Neural cell (in vitro differentiated cells): ENCODE data around the gene GARIN3. TPM values are rescaled to one million over a fixed set of nuclear protein-coding genes. Genes with fewer than 3 reads are reported as not detected.

Experiments used
- H2AFZ ChIP-seq: fragments of 200-600, 300-800 bp; sonication (generic), shearing (Covaris generic); 2 replicates; pipeline ENCODE4 v1.6.0; 2014; ENCODE audit warnings: low read depth, mild to moderate bottlenecking, antibody characterized with exemption, low read length, moderate library complexity
- H3F3A ChIP-seq: fragments of 200-600 bp; shearing (Covaris generic); 2 replicates; pipeline ENCODE4 v1.6.1; 2016; ENCODE audit warnings: mild to moderate bottlenecking, moderate library complexity, mixed read lengths, antibody characterized with exemption, low read length; ENCODE audit not compliant: insufficient read depth, poor library complexity, severe bottlenecking
- H3K27ac ChIP-seq: fragments of 200-600, 300-800 bp; sonication (generic), shearing (Covaris generic); 2 replicates; pipeline ENCODE4 v1.5.1; 2014; ENCODE audit warnings: mild to moderate bottlenecking, low read length, moderate library complexity
- H3K27me3 ChIP-seq: fragments of 300-800, 200-600 bp; sonication (generic), shearing (Covaris generic); 2 replicates; pipeline ENCODE4 v1.6.0; 2014; ENCODE audit warnings: mild to moderate bottlenecking, low read depth, low read length, moderate library complexity; ENCODE audit not compliant: insufficient read depth
- H3K36me3 ChIP-seq: fragments of 300-800, 200-600 bp; sonication (generic), shearing (Covaris generic); 2 replicates; pipeline ENCODE4 v1.5.1; 2014; ENCODE audit warnings: mild to moderate bottlenecking, antibody characterized with exemption, low read length, moderate library complexity; ENCODE audit not compliant: insufficient read depth
- H3K4me2 ChIP-seq: fragments of 300-800, 200-600 bp; sonication (generic), shearing (Covaris generic); 2 replicates; pipeline ENCODE4 v1.6.0; 2014; ENCODE audit warnings: mild to moderate bottlenecking, low read length
- H3K4me3 ChIP-seq: fragments of 300-800, 200-600 bp; sonication (generic), shearing (Covaris generic); 2 replicates; pipeline ENCODE4 v1.5.1; 2014; ENCODE audit warnings: mild to moderate bottlenecking, low read length, moderate library complexity
- H3K79me2 ChIP-seq: fragments of 200-600 bp; shearing (Covaris generic); replicated peaks from 2 replicates; pipeline ENCODE4 v1.6.0; 2014; ENCODE audit warnings: mild to moderate bottlenecking, low read length, moderate library complexity; ENCODE audit not compliant: insufficient read depth
- H3K9ac ChIP-seq: fragments of 300-800, 200-600 bp; sonication (generic), shearing (Covaris generic); 2 replicates; pipeline ENCODE4 v1.6.1; 2016; ENCODE audit warnings: mild to moderate bottlenecking, low read length, mixed read lengths
- H3K9me2 ChIP-seq: fragments of 200-600 bp; shearing (Covaris generic); 2 replicates; pipeline ENCODE4 v1.6.1; 2016; ENCODE audit warnings: mild to moderate bottlenecking, low read length, mixed read lengths; ENCODE audit not compliant: insufficient read depth
- H3K9me3 ChIP-seq: fragments of 200-600, 300-800 bp; sonication (generic), shearing (Covaris generic); 2 replicates; pipeline ENCODE4 v1.6.1; 2016; ENCODE audit warnings: mild to moderate bottlenecking, mixed run types, low read length, moderate library complexity, mixed read lengths
- H4K20me1 ChIP-seq: fragments of 200-600 bp; shearing (Covaris generic); 2 replicates; pipeline ENCODE4 v1.6.1; 2016; ENCODE audit warnings: mild to moderate bottlenecking, mixed run types; ENCODE audit not compliant: insufficient read depth
- EP300 ChIP-seq: fragments of 450-650 bp; conservative IDR thresholded peaks from 2 replicates; pipeline ENCODE4 v1.6.1; 2014; ENCODE audit warnings: antibody characterized with exemption, mild to moderate bottlenecking, moderate library complexity; ENCODE audit not compliant: poor library complexity, severe bottlenecking
- EZH2 ChIP-seq: fragments of 200-600, 300-800 bp; shearing (Covaris generic), sonication (generic); IDR thresholded peaks from 2 replicates; pipeline ENCODE4 v1.6.1; 2014; ENCODE audit warnings: antibody characterized with exemption, low read length, borderline replicate concordance, mild to moderate bottlenecking; ENCODE audit not compliant: insufficient read depth, poor library complexity, severe bottlenecking
- MXI1 ChIP-seq: fragments of 450-650 bp; conservative IDR thresholded peaks from 2 replicates; pipeline ENCODE4 v1.6.1; 2014; ENCODE audit warnings: antibody characterized with exemption, mild to moderate bottlenecking; ENCODE audit not compliant: poor library complexity, severe bottlenecking
- POLR2AphosphoS5 ChIP-seq: IDR thresholded peaks from 2 replicates; pipeline ENCODE4 v1.6.1; 2012
- RAD21 ChIP-seq: fragments of 450-650 bp; conservative IDR thresholded peaks from 2 replicates; pipeline ENCODE4 v1.6.1; 2014; ENCODE audit warnings: antibody characterized with exemption, mild to moderate bottlenecking, moderate library complexity
- SMC3 ChIP-seq: fragments of 450-650 bp; conservative IDR thresholded peaks from 2 replicates; pipeline ENCODE4 v1.6.1; 2014; ENCODE audit warnings: antibody characterized with exemption, mild to moderate bottlenecking, moderate library complexity; ENCODE audit not compliant: poor library complexity
- TAF1 ChIP-seq: IDR thresholded peaks from 2 replicates; pipeline ENCODE4 v1.6.1; 2012; ENCODE audit warnings: low read depth
- polyA plus RNA-seq: library from polyadenylated mRNA; depleted of rRNA; stranded (reverse); fragments of >200 nt; gene quantifications from 2 replicates; pipeline ENCODE4 v1.2.3, GENCODE V29; 2014
- TF ChIP-seq, protein P1 (sequence below): fragments of 450-650 bp; IDR thresholded peaks from 2 replicates; pipeline ENCODE4 v1.5.1; 2014; ENCODE audit warnings: antibody characterized with exemption, mild to moderate bottlenecking, moderate library complexity; ENCODE audit not compliant: poor library complexity, severe bottlenecking
- TF ChIP-seq, protein P2 (sequence below): IDR thresholded peaks from 2 replicates; pipeline ENCODE4 v1.6.1; 2012; ENCODE audit warnings: borderline replicate concordance

The GARIN3 gene
- polyA plus RNA-seq, 1 donor from 2014 or later, result not detected

DNA sequence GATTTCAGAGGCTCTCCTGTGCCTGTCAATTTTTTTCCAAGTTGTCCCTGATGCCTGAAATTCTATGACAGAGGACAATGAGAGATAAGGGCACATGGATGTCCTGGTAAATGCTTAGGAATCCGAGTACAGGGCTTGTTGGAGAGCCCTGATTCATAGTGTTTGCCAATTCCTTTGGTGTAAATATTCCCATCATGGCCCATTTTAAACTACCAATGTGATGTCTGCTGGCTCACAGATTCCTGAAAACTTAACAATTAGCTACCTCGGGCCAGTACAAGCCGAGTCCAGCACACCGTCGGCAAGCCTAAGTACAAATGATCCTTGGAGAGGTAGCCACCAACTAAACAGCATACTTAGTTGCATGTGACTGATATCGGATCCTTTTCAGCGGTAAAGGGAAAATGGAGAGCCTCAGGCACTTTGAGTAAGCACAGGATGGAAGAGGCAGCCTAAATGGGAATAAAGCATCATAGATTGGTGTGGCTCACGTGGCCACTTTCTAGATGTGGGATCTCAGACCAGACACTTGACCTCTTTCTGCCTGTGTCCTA lies 18.1 kb upstream of the GARIN3 start:
- H2AFZ ChIP-seq, result no peak overlapping the region
- H3K36me3 ChIP-seq, result no peaks in the 10 kb centered on the region
- no peaks in the 10 kb centered on the region for H3K9me2 ChIP-seq
- no peaks in the 10 kb centered on the region for H4K20me1 ChIP-seq
- H3K27me3 ChIP-seq, result no peaks in the 10 kb centered on the region
- H3K4me2 ChIP-seq, result no peak overlapping the region
- no peaks in the 10 kb centered on the region for H3K9me3 ChIP-seq
- no peaks in the 10 kb centered on the region for H3K79me2 ChIP-seq
- TF ChIP-seq RAD21 (no peak), EZH2 (no peak), POLR2AphosphoS5 (no peak), TAF1 (no peak), MXI1 (no peak), SMC3 (no peak), EP300 (no peak)
- TF ChIP-seq, protein P1, sequence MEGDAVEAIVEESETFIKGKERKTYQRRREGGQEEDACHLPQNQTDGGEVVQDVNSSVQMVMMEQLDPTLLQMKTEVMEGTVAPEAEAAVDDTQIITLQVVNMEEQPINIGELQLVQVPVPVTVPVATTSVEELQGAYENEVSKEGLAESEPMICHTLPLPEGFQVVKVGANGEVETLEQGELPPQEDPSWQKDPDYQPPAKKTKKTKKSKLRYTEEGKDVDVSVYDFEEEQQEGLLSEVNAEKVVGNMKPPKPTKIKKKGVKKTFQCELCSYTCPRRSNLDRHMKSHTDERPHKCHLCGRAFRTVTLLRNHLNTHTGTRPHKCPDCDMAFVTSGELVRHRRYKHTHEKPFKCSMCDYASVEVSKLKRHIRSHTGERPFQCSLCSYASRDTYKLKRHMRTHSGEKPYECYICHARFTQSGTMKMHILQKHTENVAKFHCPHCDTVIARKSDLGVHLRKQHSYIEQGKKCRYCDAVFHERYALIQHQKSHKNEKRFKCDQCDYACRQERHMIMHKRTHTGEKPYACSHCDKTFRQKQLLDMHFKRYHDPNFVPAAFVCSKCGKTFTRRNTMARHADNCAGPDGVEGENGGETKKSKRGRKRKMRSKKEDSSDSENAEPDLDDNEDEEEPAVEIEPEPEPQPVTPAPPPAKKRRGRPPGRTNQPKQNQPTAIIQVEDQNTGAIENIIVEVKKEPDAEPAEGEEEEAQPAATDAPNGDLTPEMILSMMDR, result no peak
- TF ChIP-seq, protein P2, sequence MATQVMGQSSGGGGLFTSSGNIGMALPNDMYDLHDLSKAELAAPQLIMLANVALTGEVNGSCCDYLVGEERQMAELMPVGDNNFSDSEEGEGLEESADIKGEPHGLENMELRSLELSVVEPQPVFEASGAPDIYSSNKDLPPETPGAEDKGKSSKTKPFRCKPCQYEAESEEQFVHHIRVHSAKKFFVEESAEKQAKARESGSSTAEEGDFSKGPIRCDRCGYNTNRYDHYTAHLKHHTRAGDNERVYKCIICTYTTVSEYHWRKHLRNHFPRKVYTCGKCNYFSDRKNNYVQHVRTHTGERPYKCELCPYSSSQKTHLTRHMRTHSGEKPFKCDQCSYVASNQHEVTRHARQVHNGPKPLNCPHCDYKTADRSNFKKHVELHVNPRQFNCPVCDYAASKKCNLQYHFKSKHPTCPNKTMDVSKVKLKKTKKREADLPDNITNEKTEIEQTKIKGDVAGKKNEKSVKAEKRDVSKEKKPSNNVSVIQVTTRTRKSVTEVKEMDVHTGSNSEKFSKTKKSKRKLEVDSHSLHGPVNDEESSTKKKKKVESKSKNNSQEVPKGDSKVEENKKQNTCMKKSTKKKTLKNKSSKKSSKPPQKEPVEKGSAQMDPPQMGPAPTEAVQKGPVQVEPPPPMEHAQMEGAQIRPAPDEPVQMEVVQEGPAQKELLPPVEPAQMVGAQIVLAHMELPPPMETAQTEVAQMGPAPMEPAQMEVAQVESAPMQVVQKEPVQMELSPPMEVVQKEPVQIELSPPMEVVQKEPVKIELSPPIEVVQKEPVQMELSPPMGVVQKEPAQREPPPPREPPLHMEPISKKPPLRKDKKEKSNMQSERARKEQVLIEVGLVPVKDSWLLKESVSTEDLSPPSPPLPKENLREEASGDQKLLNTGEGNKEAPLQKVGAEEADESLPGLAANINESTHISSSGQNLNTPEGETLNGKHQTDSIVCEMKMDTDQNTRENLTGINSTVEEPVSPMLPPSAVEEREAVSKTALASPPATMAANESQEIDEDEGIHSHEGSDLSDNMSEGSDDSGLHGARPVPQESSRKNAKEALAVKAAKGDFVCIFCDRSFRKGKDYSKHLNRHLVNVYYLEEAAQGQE, result no peak
- H3K4me3 ChIP-seq, result no peak overlapping the region
- H3K27ac ChIP-seq, result no peak overlapping the region
- H3K9ac ChIP-seq, result no peak overlapping the region
- no peaks in the 10 kb centered on the region for H3F3A ChIP-seq

DNA sequence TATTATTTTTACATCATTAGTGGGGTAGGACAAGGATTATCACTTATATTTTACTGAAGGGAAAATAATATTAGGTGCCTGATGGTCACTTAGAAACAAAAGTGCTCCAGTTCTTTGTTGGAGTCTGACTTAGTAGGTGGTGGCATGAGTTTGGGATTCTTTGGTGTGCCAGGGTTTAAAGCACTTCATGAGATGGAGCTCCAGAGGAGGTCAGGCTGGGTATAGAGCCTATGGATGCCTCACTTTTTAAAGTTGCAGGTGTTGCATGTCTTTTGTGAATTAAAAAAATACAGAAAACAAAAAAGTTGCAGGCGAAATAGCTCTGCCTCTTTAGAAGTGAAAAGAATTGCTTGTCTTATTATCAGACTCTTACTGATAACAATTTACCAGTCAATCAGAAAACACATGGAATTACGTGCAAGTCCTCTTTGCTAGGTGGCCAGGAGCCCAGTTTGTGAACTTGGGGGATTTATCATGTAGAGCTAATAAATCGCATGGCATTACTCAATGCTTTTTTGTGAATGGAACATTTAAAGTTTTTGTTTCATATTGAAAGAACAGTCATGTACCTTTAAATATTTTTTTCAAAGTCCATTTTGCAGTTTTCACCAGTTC lies 16.2 kb upstream of the GARIN3 start:
- no peaks in the 10 kb centered on the region for H3F3A ChIP-seq
- no peak overlapping the region for H3K27ac ChIP-seq
- H3K27me3 ChIP-seq, result no peaks in the 10 kb centered on the region
- TF ChIP-seq, protein P1, result no peak
- TF ChIP-seq RAD21 (no peak), EZH2 (no peak), EP300 (no peak), TAF1 (no peak), MXI1 (no peak), SMC3 (no peak), POLR2AphosphoS5 (no peak)
- TF ChIP-seq, protein P2, result no peak
- no peaks in the 10 kb centered on the region for H4K20me1 ChIP-seq
- no peaks in the 10 kb centered on the region for H3K9me3 ChIP-seq
- H3K9ac ChIP-seq, result no peak overlapping the region
- H3K79me2 ChIP-seq, result no peaks in the 10 kb centered on the region
- H3K36me3 ChIP-seq, result no peaks in the 10 kb centered on the region
- no peak overlapping the region for H3K4me2 ChIP-seq
- no peak overlapping the region for H2AFZ ChIP-seq
- H3K9me2 ChIP-seq, result no peaks in the 10 kb centered on the region
- H3K4me3 ChIP-seq, result no peak overlapping the region
